ENCODE results near the gene CACNA1D.

CACNA1D gene

DNA sequence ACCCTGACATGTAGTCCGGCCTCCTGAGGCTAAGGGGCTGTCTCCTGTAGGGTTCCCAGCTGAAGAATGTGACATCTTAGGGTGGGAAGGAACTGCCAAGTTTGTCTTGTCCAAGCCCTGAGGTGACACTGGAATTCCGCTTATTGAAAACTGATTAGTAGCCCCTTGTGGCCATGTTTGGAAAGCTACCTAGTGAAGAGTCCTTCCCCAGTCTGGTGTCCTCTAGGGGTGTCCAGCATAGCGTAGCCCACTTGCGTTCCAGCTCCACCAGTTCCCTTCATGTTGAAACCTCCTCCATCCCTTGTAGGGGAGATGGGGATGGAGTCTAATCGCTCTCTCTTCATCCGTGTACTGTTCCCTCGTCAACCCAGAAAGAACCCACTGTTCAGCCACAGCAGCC is 272.3 kb downstream of the CACNA1D start:
- no peak for DNase-seq

DNA sequence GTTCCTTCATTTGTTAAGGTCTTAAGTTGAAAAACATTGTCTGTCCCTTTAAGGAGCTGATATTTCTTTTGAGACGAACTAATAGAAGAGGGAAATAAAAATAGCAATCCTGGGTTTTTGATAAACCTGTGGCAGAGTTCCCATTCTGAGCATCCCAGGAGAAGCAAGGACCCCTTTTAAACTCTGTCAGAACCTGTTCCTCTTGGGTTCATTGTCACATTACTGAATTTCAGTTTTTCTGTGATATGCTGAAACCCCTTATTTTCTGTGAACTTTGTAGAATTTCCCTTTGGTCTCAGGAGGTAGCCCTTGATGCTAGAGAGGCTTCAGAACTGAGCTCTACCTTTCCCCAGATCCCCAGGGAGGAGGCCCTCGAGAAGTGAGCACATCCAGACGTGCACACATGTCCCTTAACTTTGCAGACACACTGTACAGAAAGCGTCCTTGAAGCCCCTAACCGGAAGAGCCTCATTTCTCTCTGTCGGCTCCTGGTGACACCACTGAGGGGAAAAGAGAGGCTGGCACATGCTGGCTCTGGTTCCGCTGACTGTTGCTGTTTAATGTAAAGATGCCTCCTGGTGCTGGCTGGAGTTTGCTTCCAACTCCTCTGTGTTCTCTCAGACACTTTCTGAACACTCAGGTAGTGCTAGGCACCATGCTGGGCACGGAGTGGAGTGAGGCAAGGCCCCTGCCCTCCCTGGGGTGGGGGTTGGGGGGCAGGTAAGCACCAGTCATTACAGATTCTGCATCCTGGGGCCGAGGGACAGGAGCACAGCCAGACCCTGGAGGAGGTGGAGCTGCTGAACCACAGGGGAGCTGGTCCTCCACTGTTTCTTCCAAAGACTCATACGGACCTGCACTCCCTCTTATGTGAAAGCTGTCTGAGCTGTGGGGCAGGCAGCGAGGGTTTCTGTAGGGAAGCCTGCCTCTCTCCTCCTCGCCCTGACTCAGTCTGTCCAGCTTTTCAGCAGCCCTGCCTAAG is 274.4 kb downstream of the CACNA1D start:
- DNase-seq = no peak

- no peak for DNase-seq
Measured at GRCh38 chr3:53772562-53772961, 278.2 kb downstream of the CACNA1D start.

DNA sequence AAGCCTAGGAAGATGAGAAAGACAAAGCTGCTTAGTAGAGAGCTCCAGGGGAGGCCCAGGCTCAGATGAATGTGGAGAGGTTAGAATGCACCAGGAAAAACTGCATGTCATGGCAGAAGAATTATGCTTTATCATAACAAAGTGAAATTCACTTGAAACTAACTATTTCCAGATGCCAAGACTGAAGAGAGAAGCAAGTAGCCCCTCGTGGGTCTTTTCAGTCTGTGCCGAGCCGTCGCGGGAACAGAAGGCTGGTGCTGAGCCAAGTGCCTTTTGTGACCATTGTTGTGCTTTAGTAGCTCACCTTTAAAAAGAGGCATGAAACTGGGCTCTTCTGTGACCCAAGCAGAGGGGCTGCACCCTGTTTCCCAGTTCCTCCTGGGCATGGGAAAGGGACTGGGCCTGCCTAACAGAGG is 278.6 kb downstream of the CACNA1D start:
- no peak for DNase-seq

GRCh38 chr3:53773611-53774368 is 279.4 kb downstream of the CACNA1D start:
- no peak for DNase-seq

DNA sequence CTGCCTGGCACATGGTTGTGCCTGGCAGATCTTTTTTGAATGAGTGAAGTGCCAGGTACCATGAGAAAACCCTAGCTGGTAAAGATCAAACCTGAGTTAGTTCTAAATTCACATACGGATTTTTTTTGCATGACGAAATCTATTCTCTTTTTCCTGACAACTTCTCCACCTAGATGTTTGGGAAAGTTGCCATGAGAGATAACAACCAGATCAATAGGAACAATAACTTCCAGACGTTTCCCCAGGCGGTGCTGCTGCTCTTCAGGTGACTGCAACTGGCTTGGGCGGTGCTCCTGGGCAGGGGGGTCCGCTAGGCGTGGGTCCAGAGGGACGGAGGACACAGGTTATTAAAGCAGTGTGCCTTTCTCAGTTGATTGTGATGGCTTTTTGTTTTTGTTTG is 280.0 kb downstream of the CACNA1D start:
- no peak for DNase-seq

DNA sequence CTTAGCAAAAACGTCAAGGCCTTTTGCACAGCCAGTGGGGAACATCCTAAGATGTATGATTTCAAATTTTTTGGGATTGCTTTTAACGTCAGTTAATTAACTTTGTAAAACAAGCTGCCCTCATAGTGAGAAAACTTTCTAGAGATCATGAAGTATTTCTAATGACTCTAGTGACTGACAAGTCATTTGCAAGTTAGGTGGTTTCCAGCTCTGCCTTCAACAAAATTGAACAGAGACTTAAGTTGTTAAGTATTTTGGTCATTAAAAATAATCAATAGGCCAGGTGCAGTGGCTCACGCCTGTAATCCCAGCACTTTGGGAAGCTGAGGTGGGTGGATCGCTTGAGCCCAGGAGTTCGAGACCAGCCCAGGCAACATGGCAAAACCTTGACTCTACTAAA is 280.6 kb downstream of the CACNA1D start:
- no peak for DNase-seq

- no peak for DNase-seq
Measured at GRCh38 chr3:53775834-53776251, 281.4 kb downstream of the CACNA1D start.

- DNase-seq = no peak
Measured at GRCh38 chr3:53776494-53777101, 282.2 kb downstream of the CACNA1D start.

DNA sequence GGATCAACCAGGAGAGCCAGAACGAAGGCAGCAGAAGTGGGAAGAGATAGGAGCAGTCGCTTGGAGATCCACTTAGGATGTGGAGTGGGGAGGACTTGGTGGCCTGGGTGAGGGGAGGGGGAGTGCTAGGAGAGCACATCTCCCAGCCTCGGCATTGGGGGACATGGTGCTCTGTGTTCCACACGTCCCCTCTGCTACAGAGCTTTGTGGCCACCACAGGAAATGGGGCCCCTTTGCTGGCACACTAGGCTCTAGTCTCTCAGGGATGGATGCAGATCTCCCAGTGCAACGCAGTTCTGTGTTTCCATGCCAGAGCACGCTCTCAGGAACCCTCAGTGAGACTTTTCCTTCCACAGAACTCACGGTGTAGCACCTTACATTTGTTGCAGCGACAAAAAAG is 283.1 kb downstream of the CACNA1D start:
- DNase-seq = no peak

- no peak for DNase-seq
Measured at GRCh38 chr3:53778153-53778552, 283.7 kb downstream of the CACNA1D start.

GRCh38 chr3:53780171-53780570 is 285.8 kb downstream of the CACNA1D start:
- no peak for DNase-seq

GRCh38 chr3:53780806-53781205 is 286.4 kb downstream of the CACNA1D start:
- DNase-seq = no peak

- no peak for DNase-seq
Measured at GRCh38 chr3:53787016-53787415, 292.6 kb downstream of the CACNA1D start.

- no peak for DNase-seq
Measured at GRCh38 chr3:53788038-53788437, 293.6 kb downstream of the CACNA1D start.

GRCh38 chr3:53789459-53789858 is 295.0 kb downstream of the CACNA1D start:
- no peak for DNase-seq

DNA sequence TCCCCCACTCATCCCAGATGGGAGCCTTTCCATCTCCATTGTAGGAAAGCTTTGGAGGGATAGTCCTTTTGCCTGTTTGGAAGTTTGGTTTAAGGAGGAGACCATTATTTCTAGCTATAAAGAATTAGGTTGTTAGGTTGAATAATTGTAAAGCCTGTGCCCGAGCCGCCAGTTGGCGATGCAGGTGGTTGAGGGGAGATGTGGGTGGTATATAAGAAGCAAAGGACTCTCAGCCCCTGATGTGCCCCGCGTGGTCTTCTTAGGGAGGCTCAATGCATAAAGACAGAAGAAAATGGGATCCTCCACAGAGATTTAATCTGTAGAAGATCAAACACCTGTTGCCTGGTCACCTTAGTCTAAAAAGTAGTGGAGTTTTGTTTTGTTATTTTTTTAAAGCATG is 296.1 kb downstream of the CACNA1D start:
- no peak for DNase-seq

DNA sequence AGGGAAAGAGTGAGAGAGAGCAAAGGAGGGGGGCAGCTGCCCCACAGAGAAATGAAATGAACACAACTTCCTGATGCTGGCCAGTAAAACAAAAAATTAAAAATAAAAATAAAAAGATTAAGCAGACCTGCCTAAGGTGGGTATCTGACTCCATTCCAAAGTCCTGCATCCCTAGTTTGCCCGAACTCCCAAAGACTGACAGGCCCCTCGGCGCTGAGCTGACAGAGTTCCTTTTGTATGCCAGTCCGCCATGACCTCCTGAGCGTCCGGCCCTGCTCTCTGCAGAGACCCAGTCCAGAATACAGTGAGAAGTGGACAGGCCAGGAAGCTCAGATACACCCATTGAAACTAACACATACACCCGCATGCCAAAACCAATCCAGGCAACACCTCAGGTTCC is 296.9 kb downstream of the CACNA1D start:
- no peak for DNase-seq

GRCh38 chr3:53792866-53793265 is 298.5 kb downstream of the CACNA1D start:
- no peak for DNase-seq

GRCh38 chr3:53794597-53794996 is 300.2 kb downstream of the CACNA1D start:
- no peak for DNase-seq

DNA sequence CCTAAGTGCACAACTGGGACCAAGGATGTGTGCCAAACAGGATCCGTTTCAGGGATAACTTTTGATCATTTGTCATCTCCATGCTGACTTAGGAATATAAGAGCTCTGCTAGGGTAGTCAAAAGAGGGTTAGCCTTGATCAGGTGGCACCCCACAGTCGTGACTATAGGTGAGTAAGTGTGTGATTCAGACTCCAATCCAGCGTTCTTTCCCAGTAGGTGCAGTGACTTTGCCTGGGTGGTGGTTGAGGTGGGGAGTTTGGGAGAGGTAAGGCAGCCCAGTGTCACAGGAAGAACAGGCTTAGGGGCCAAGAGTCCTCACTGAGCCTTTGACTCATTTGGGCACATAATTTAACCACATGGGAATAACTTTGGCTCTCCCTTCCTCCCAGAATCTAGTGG is 300.8 kb downstream of the CACNA1D start:
- DNase-seq = no peak

- no peak for DNase-seq
Measured at GRCh38 chr3:53795789-53796560, 301.6 kb downstream of the CACNA1D start.

- DNase-seq = no peak
Measured at GRCh38 chr3:53798144-53798543, 303.7 kb downstream of the CACNA1D start.

Measured in NCI-H446 (cell line).